Hematopoietic multipotent progenitor cell treated with erythropoietin and hydrocortisone succinate and interleukin-3 and kit ligand, for 4 days (in vitro differentiated cells): Measurements from ENCODE around the gene C1orf232.

ENCODE experiments used
- DNase-seq: peaks from one replicate; pipeline ENCODE4 v3.0.0-alpha.2; 2015

The C1orf232 gene

GRCh38 chr1:26122988-26123973 is 45.5 kb downstream of the C1orf232 start:
- DNase-seq: peak; percentile 86

- peak; percentile 71 for DNase-seq
Observed at GRCh38 chr1:26121854-26122773, 46.6 kb downstream of the C1orf232 start.

- no peak for DNase-seq
Observed at GRCh38 chr1:26119892-26120608, 48.7 kb downstream of the C1orf232 start.

- DNase-seq: no peak
Observed at GRCh38 chr1:26114165-26114927, 54.4 kb downstream of the C1orf232 start.
